HG03025 (cell line): Measurements from ENCODE around the gene SSBP3.

ENCODE experiments used
- ATAC-seq: cut with Tn5 transposase; IDR thresholded peaks from one replicate; pipeline ENCODE4 v1.9.1; 2021; ENCODE audit warnings: mild to moderate bottlenecking, moderate library complexity; ENCODE audit not compliant: unreplicated experiment, low FRiP score

The SSBP3 gene

DNA sequence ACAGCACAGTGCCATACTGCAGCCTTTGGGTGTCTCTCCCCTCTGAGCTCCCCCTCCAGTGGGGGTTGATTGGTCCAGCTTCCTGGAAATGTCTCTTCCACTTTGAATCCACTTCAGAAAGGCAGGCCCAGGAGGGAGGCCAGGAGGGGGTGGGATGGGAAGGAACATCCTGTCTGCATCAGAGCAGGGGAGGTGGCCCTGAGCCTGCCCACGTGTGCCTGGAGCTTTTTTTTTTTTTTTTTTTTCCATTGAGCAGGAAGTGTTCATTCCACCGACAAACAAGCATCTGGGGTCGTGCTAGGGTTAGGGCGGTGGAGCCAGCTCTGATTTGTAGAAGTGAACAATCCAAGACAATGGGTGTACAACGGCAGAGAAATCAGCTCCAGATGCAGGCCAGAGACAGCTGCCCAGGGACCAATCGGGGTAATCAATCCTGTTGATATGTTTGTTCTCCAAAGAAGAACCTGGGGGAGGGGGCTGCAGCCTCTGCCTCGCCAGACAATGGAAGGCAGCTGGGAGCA is 93.3 kb downstream of the SSBP3 start:
- no peak for ATAC-seq

GRCh38 chr1:54311506-54311905 is 94.7 kb downstream of the SSBP3 start:
- ATAC-seq: no peak

DNA sequence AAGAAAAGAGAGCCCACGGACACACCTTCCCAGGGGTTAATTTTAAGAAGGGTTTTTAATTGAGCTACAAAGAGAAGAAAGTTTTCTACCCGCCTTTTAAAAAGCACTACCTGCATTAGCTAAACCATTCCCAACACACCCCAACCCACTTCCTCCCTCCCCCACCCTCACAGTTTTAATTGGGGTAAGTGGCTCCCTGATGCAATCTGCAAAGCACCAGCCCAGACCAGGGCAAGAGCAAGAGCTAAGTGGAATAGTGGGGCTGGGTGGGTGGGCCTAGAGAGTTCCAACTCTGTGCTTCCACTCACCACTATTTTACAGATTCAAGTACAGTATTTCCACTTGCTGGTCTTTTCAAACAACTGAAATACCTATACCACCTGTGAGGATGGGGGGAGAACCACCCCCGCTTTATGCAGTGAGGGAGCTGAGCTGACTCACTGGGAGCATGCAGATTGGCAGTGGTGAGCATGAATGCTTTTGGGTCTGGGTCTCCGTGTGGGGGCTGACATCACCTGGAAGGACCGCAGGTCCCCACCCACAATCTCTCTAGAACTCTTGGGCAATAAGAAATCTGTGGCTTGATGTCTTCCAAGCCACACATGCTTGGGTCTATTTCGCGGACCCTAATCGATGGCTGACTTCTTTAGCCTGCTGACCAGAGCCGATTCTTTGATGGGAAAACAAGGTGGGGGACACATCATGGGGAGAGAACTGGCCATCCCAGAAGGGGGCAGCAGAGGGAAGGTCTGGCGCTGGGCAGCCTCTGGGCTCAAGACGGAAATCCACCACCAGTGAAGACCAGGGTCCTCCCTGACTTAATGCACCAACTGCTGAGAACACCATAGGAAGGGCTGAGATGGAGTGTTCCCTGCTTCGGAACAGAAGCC is 95.5 kb downstream of the SSBP3 start:
- no peak for ATAC-seq

DNA sequence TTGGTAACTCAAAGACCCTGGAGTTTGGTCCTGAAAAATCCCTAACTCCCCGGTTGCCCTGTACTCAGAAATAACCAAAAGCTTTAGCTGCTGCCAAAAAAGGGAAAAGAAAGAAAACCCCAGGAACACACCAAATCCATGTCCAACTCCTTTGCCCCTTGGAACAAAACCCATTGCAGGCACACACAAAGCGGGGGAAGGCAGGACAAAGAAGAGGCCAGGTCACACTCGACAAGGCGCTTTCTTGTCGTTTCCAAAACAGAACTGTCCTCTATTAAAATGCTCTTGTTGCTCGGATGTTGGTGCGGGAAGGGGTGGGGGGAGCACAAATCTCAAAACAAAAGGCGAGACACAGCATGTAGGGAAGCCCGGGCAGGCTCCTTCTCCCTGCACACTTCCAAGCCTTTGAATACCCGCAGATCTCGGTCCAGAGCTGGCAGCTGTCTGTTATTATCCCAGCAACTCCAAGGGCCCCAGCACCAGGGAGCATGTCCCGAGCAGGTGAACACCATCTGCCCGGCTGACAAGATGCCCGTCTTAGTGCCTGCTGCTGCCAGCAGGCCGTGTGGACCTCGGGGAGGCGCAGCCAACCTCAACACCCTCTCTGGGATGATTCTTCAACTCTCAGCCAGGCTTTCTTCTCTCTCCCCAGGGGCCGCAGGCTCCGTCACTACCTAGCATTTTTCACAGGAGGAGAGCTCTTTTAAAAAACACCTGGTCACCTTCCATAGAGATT is 96.4 kb downstream of the SSBP3 start:
- ATAC-seq: no peak

GRCh38 chr1:54307305-54307704 is 98.9 kb downstream of the SSBP3 start:
- ATAC-seq: no peak

GRCh38 chr1:54305906-54306514 is 100.2 kb downstream of the SSBP3 start:
- ATAC-seq: no peak

DNA sequence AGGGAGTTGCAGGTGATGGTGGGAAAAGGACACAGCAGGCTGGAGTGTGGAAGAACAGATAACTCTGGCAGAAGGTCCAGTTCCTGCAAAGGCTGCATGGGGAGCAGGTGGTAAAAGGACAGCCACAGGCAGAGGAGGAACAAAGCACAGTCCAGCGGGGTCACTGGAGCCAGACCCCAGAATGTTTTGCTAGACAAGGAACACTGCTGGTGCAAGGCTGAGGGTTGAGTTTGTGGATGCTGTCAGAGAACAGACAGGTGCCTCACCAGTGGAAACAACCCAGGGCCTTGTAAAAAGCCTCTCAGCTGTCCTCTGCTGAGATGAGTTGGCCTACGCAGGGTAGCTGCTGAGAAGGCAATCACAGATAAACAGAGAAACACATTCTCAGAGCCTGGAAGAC is 101.7 kb downstream of the SSBP3 start:
- ATAC-seq: no peak

GRCh38 chr1:54302951-54303843 is 103.0 kb downstream of the SSBP3 start:
- no peak for ATAC-seq

GRCh38 chr1:54302549-54302948 is 103.6 kb downstream of the SSBP3 start:
- no peak for ATAC-seq

DNA sequence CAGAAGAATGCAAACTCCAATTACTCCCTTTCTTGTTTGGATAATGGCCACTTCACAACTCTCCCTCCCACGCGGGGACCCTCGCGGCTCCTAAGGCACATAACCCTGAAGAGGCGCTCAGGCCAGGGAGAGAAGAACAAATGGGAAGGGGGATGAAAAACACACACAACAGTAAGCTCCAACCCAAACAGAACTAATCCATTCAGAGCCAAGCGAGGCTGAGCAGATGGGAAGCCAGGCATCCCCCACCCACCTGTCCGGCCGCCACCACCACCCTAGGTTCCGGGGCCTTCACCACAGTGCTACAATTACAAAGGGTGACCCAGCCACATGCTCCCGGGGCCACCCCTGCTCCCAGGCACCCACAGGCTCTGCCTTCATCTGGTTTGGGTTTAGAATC is 104.7 kb downstream of the SSBP3 start:
- no peak for ATAC-seq

- no peak for ATAC-seq
Observed at GRCh38 chr1:54300401-54300800, 105.8 kb downstream of the SSBP3 start.

DNA sequence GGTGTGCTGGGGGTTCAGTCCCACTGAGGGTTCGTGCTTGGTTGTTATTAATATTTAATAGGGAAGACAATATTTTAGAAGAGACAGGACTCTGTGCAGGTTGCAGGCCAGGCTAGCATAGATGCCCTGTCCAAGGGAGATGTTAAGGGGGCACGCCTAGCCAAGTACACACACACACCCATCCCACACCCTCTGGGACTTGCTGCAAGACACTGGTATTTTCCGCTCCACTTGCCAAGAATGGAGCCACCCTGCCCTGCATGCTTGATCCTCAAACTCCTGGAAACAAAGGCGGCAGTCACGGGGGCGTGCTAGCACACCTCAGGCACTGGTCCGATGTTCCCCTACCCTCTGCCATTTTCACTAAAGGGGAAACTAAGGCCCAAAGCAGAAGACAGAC is 107.2 kb downstream of the SSBP3 start:
- no peak for ATAC-seq

DNA sequence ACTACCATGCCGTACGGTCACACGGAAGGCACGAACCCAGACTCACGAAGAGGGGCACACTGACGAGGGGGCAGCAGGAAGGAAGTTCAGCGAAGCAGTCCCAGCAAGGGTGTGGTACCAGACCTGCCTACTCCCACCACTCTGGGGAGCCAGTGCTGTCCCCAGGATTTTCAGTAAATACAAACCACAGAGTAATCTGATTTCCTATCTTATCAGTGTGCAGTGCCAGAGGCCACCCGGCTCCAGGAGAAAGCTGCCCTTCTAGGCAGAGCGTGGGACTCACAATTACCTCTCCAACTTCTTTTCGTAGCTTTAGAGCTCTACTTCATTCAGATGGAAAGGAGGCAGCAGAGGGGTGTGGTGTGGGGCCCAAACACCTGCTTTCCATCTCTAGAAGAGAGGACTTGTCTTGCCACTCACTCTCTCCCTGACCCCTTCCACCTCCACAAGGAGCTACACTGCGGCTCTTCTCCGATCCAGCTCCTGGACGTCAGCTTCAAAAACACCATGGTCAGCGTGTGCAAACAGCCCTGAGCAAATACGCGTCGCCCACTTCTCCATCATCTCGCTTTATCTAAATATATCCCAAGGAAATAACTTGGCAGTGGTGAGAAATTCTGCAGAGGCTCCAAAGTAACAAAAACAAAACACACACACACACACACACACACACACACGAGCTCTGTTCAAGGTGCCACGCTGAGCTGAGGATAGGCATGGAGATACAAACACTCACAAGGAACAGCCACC is 107.7 kb downstream of the SSBP3 start:
- no peak for ATAC-seq

GRCh38 chr1:54297596-54298283 is 108.5 kb downstream of the SSBP3 start:
- no peak for ATAC-seq

DNA sequence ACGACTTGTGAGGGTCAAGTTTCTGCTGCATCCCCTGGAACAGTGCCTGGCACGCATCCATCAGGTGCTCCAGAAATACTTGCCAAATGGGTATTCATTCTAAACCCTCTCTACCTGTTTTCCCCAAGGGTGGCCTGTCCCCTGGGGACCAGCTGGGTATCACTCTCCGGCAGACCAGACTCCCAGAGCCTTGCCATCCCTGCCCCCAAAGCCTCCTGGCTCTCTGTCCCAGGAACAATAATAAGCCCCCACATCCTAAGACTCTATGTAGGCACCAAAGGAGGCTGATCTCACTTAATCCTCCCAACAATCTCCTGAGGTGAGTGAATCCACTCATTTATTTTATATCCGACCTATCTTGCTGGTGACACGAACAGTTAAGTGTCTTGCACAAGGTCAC is 109.5 kb downstream of the SSBP3 start:
- ATAC-seq: no peak

- no peak for ATAC-seq
Observed at GRCh38 chr1:54294887-54295286, 111.3 kb downstream of the SSBP3 start.

GRCh38 chr1:54292002-54292911 is 113.9 kb downstream of the SSBP3 start:
- no peak for ATAC-seq
